ENCODE results near the gene AEBP1.

GRCh38 chr7:44104860-44105771 lies 971 bp downstream of the AEBP1 start:
- TF ChIP-seq, protein P1, sequence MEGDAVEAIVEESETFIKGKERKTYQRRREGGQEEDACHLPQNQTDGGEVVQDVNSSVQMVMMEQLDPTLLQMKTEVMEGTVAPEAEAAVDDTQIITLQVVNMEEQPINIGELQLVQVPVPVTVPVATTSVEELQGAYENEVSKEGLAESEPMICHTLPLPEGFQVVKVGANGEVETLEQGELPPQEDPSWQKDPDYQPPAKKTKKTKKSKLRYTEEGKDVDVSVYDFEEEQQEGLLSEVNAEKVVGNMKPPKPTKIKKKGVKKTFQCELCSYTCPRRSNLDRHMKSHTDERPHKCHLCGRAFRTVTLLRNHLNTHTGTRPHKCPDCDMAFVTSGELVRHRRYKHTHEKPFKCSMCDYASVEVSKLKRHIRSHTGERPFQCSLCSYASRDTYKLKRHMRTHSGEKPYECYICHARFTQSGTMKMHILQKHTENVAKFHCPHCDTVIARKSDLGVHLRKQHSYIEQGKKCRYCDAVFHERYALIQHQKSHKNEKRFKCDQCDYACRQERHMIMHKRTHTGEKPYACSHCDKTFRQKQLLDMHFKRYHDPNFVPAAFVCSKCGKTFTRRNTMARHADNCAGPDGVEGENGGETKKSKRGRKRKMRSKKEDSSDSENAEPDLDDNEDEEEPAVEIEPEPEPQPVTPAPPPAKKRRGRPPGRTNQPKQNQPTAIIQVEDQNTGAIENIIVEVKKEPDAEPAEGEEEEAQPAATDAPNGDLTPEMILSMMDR (IDR thresholded peaks at IDR 0.05; ENCODE audit: insufficient read depth, low read depth, low read length) = no peak
- TF ChIP-seq EZH2 (IDR thresholded peaks at IDR 0.05; ENCODE audit: insufficient read depth, low read length) = no peak

All from astrocyte (in vitro differentiated cells and primary cell).